Fibroblast of lung (primary cell): ENCODE measurements around the gene NIF3L1. TPM values are rescaled to one million over a fixed set of nuclear protein-coding genes. Genes with fewer than 3 reads are reported as not detected.

Experiments
- DNase-seq, 2 donors: peaks; one replicate each; pipeline versions ENCODE4 v3.0.0 to v3.0.0-alpha.2; 2010; ENCODE audit warnings: low read depth in 2 of 2
- H2AFZ ChIP-seq: 2 replicates; pipeline ENCODE4 v1.5.1; 2012; ENCODE audit warnings: low read length, control low read depth, inconsistent platforms
- H3K27ac ChIP-seq: 2 replicates; pipeline ENCODE4 v1.5.1; 2011; ENCODE audit warnings: low read length, control low read depth; ENCODE audit not compliant: insufficient read depth
- H3K27me3 ChIP-seq: 2 replicates; pipeline ENCODE4 v1.5.1; 2011; ENCODE audit warnings: mild to moderate bottlenecking, low read length; ENCODE audit not compliant: control insufficient read depth, insufficient read depth
- H3K36me3 ChIP-seq: 2 replicates; pipeline ENCODE4 v1.5.1; 2011; ENCODE audit warnings: low read length; ENCODE audit not compliant: control insufficient read depth, insufficient read depth
- H3K4me1 ChIP-seq: 2 replicates; pipeline ENCODE4 v1.5.1; 2011; ENCODE audit warnings: low read length; ENCODE audit not compliant: control insufficient read depth, insufficient read depth; ENCODE audit errors: extremely low read depth
- H3K4me2 ChIP-seq: 2 replicates; pipeline ENCODE4 v1.5.1; 2011; ENCODE audit warnings: low read length, control low read depth; ENCODE audit not compliant: insufficient read depth; ENCODE audit errors: extremely low read depth
- H3K4me3 ChIP-seq, 4 experiments: fragments of 200-600 bp in 1 of 4; sonication (generic) in 1 of 4; replicated peaks in 1 of 4; 2 replicates each; pipeline ENCODE4 v1.5.1; 2011 to 2016; ENCODE audit warnings: low read length in 4 of 4, low read depth in 3 of 4, mild to moderate bottlenecking in 3 of 4, control low read depth in 2 of 4, inconsistent platforms in 1 of 4, mixed read lengths in 1 of 4; ENCODE audit not compliant: insufficient read depth in 1 of 4; ENCODE audit errors: control extremely low read depth in 1 of 4
- H3K79me2 ChIP-seq: 2 replicates; pipeline ENCODE4 v1.5.1; 2012; ENCODE audit warnings: mild to moderate bottlenecking, low read length, inconsistent platforms; ENCODE audit not compliant: control insufficient read depth, insufficient read depth
- H3K9ac ChIP-seq: 2 replicates; pipeline ENCODE4 v1.5.1; 2011; ENCODE audit warnings: mild to moderate bottlenecking, low read length, control low read depth; ENCODE audit not compliant: insufficient read depth
- H3K9me3 ChIP-seq: 2 replicates; pipeline ENCODE4 v1.5.1; 2012; ENCODE audit warnings: low read depth, low read length; ENCODE audit not compliant: control insufficient read depth, insufficient read depth
- H4K20me1 ChIP-seq: 2 replicates; pipeline ENCODE4 v1.5.1; 2011; ENCODE audit warnings: low read length; ENCODE audit not compliant: control insufficient read depth, insufficient read depth; ENCODE audit errors: extremely low read depth
- CTCF ChIP-seq, 2 donors: IDR thresholded peaks in 1 of 2; conservative IDR thresholded peaks in 1 of 2; 1 replicate in 1 of 2; 2 replicates in 1 of 2; pipeline ENCODE4 v1.5.1; 2011 to 2012; ENCODE audit warnings: low read length in 2 of 2, control low read depth in 1 of 2, inconsistent platforms in 1 of 2, low read depth in 1 of 2, mild to moderate bottlenecking in 1 of 2
- EZH2 ChIP-seq: IDR thresholded peaks from 2 replicates; pipeline ENCODE4 v1.5.1; 2012; ENCODE audit warnings: low read length, control low read depth, mild to moderate bottlenecking; ENCODE audit errors: missing control alignments
- polyA plus RNA-seq, 2 donors: library from polyadenylated mRNA; depleted of rRNA in 1 of 2; stranded (reverse) in 1 of 2; unstranded in 1 of 2; fragments of >200 nt; gene quantifications; 2 replicates each; pipeline ENCODE4 v1.2.1, GENCODE V29; 2011 to 2012; ENCODE audit warnings: missing spikeins in 1 of 2
- total RNA-seq: library from RNA; depleted of rRNA; stranded (reverse); fragments of >200 nt; gene quantifications from 2 replicates; pipeline ENCODE4 v1.2.1, GENCODE V29; 2014

Gene NIF3L1
- total and polyA plus RNA-seq, 2 donors (not counting 1 experiment from before 2014, with no cell fraction given), result 21.0 to 40.7 TPM

- no peak overlapping the region for H3K4me3 ChIP-seq
- no peak overlapping the region for H3K4me2 ChIP-seq
- peaks cover 11% of the 10 kb centered on the region for H3K36me3 ChIP-seq
- H3K9ac ChIP-seq, result no peak overlapping the region
- DNase-seq, result peak; percentile 83 to 90
- H4K20me1 ChIP-seq, result no peaks in the 10 kb centered on the region
- no peaks in the 10 kb centered on the region for H3K27me3 ChIP-seq
- no peaks in the 10 kb centered on the region for H3K9me3 ChIP-seq
- H3K79me2 ChIP-seq, result no peaks in the 10 kb centered on the region
- H2AFZ ChIP-seq, result no peak overlapping the region
- TF ChIP-seq CTCF (conservative IDR thresholded peaks at IDR 0.05 in 1 of 2, IDR thresholded peaks at IDR 0.05 in 1 of 2; ENCODE audit: low read depth in 1 of 2, low read length in 2 of 2), result peak; percentile 86 to 87
- no peak for TF ChIP-seq EZH2
- H3K27ac ChIP-seq, result no peak overlapping the region
- H3K4me1 ChIP-seq, result no peaks in the 10 kb centered on the region
Measured at GRCh38 chr2:200901459-200902072, 12.4 kb downstream of the NIF3L1 start.

- Histone ChIP-seq H3K4me3 (no peak overlapping the region), H3K9ac (no peak overlapping the region), H3K36me3 (peaks cover 4% of the 10 kb centered on the region), H3K27me3 (no peaks in the 10 kb centered on the region), H3K27ac (no peak overlapping the region), H3K79me2 (no peaks in the 10 kb centered on the region), H2AFZ (no peak overlapping the region), H3K4me1 (no peaks in the 10 kb centered on the region), H3K4me2 (no peak overlapping the region), H4K20me1 (no peaks in the 10 kb centered on the region), H3K9me3 (no peaks in the 10 kb centered on the region)
- TF ChIP-seq EZH2, result no peak
- TF ChIP-seq CTCF (conservative IDR thresholded peaks at IDR 0.05 in 1 of 2, IDR thresholded peaks at IDR 0.05 in 1 of 2; ENCODE audit: low read depth in 1 of 2, low read length in 2 of 2), result peak; percentile 79 to 84
- DNase-seq, result peak; percentile 58 to 75
Measured at GRCh38 chr2:200905618-200906296, 16.6 kb downstream of the NIF3L1 start.

- Histone ChIP-seq H2AFZ (no peak overlapping the region), H3K9ac (no peak overlapping the region), H3K36me3 (peaks cover 8% of the 10 kb centered on the region), H3K4me1 (no peaks in the 10 kb centered on the region), H3K4me2 (no peak overlapping the region), H4K20me1 (no peaks in the 10 kb centered on the region), H3K79me2 (no peaks in the 10 kb centered on the region), H3K9me3 (no peaks in the 10 kb centered on the region), H3K27me3 (no peaks in the 10 kb centered on the region), H3K27ac (no peak overlapping the region), H3K4me3 (no peak overlapping the region)
- no peak for DNase-seq
- TF ChIP-seq CTCF (conservative IDR thresholded peaks at IDR 0.05 in 1 of 2, IDR thresholded peaks at IDR 0.05 in 1 of 2; ENCODE audit: low read depth in 1 of 2, low read length in 2 of 2) (no peak), EZH2 (no peak)
Measured at GRCh38 chr2:200909958-200910357, 20.8 kb downstream of the NIF3L1 start.
